ENCODE data around the gene MYO10.

DNA sequence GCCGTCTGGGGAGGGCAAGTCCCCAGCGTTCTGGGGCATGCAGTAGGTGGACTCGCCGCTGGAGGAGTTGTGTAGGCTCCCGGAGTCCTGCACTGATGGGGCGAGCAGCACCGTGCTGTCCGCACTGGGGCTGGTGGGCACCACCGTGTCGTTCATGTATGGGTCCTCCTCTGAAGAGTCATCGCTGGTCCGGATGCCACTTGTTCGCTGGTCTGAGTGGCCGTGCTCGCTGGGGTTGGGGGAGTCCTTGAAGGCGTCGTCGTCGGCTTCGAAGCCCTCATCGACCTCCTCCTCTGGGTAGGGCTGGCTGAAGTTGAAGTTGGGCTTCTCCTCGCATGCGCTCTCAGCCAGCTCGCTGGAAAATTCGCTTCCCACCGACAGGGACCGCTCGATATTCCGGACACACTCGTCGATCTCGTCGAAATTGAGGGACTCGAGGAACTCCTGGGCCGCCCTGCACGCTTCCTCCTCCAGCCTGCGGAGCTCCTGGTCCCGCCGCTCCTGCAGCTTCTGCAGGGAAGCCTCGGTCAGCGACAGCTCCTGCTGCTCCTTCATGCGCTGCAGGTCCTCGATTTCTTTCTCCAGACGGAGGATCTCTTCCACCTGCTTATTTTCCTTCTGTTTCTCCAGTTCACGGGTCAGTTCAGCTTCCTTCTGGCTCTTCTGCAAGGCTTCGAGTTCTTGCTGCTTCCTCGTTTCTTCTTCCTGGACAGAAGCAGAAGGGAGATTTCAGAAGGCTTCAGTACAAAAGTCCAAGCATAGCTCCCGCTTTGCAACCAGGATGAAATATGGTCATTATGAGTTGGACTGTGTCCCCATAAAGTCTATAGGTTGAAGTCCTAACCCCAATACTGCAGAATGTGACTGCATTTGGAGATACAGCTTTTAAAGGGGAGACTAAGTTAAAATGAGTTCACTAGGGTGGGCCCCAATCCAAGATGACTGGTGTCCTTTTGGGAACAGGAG, 234.7 kb downstream of the MYO10 start:
- TF ChIP-seq POLR2AphosphoS5 (IDR thresholded peaks at IDR 0.05), result no peak
- TF ChIP-seq CTCF (IDR thresholded peaks at IDR 0.05), result no peak

Data from upper lobe of left lung (tissue), 4 donors.